Activated B cell treated with CpG ODN at 0.5 μM for 24 hours (primary cell): ENCODE data around the gene AFAP1L2. TPM values are rescaled to one million over a fixed set of nuclear protein-coding genes. Genes with fewer than 3 reads are reported as not detected.

Experiments
- ATAC-seq: fragments of 200-7000 bp; cut with Tn5 transposase; one replicate; pipeline ENCODE4 v1.10.0; 2021; ENCODE audit warnings: low read depth, mild to moderate bottlenecking, moderate library complexity
- CTCF ChIA-PET: fragments of 350-600 bp; sonication (Branson Sonifier 250); formaldehyde crosslinking; loops from one replicate; lab custom pipeline; 2021; ENCODE audit warnings: antibody characterized with exemption; lab: Charles Lee
- POLR2A ChIA-PET: fragments of 350-600 bp; sonication (Branson Sonifier 250); formaldehyde crosslinking; loops from one replicate; lab custom pipeline; 2021; ENCODE audit warnings: antibody characterized with exemption; lab: Charles Lee
- DNase-seq: peaks from one replicate; pipeline ENCODE4 v3.0.0; 2022
- H3K27ac Mint-ChIP-seq: one replicate; pipeline ENCODE4 v1.8.0; 2020; ENCODE audit warnings: mixed read lengths
- H3K27me3 Mint-ChIP-seq: one replicate; pipeline ENCODE4 v1.8.0; 2021; ENCODE audit warnings: mixed read lengths
- H3K36me3 Mint-ChIP-seq: one replicate; pipeline ENCODE4 v1.8.0; 2021; ENCODE audit warnings: low read depth, mixed read lengths
- H3K4me1 Mint-ChIP-seq: one replicate; pipeline ENCODE4 v1.8.0; 2021; ENCODE audit warnings: mixed read lengths
- H3K4me3 Mint-ChIP-seq: one replicate; pipeline ENCODE4 v1.8.0; 2020; ENCODE audit warnings: mild to moderate bottlenecking, mixed read lengths
- H3K9me3 Mint-ChIP-seq: one replicate; pipeline ENCODE4 v1.8.0; 2020; ENCODE audit warnings: mixed read lengths
- intact Hi-C: fragments of 100-400 bp; cut with micrococcal nuclease; formaldehyde crosslinking; loops from one replicate; pipeline ENCODE4 v1.15.1; 2024
- total RNA-seq: library from RNA; stranded (reverse); gene quantifications from 2 replicates; pipeline ENCODE4 v1.2.3, GENCODE V29; 2022
- TF ChIP-seq, protein P1 (sequence below): fragments of 200-600 bp; IDR thresholded peaks from one replicate; pipeline ENCODE4 v1.8.0; 2022; ENCODE audit warnings: antibody characterized with exemption, mild to moderate bottlenecking

The AFAP1L2 gene
- total RNA-seq, 1 donor from 2014 or later, result 0.89 TPM

DNA sequence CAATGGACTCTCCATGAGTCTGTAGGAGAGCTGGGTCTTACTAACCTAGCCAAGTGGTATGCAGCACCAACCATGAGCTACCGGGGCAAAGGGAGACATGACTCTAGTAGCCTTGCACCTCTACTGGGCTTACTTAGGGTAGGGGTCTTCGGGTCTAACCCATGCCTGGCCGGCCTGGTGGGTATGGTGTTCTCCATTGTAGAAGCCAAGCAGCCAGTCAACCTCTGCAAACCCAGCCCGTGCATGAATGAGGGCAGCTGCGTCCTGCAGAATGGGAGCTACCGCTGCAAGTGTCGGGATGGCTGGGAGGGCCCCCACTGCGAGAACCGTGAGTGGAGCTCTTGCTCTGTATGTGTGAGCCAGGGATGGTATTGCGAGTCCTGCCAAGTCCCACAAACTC lies 114.3 kb downstream of the AFAP1L2 start:
- H3K27ac Mint-ChIP-seq, result no peak overlapping the region
- ChIA-PET CTCF (no interaction called here), POLR2A (interaction anchor here (0.7 kb wide), 1 partner anchor 34 kb away, joined by 8 read pairs; no protein-coding TSS in a partner anchor)
- peaks cover 9% of the 10 kb centered on the region for H3K36me3 Mint-ChIP-seq
- no peaks in the 10 kb centered on the region for H3K4me1 Mint-ChIP-seq
- no peaks in the 10 kb centered on the region for H3K27me3 Mint-ChIP-seq
- intact Hi-C loops, result no loop called here
- no peak for DNase-seq
- TF ChIP-seq, protein P1, sequence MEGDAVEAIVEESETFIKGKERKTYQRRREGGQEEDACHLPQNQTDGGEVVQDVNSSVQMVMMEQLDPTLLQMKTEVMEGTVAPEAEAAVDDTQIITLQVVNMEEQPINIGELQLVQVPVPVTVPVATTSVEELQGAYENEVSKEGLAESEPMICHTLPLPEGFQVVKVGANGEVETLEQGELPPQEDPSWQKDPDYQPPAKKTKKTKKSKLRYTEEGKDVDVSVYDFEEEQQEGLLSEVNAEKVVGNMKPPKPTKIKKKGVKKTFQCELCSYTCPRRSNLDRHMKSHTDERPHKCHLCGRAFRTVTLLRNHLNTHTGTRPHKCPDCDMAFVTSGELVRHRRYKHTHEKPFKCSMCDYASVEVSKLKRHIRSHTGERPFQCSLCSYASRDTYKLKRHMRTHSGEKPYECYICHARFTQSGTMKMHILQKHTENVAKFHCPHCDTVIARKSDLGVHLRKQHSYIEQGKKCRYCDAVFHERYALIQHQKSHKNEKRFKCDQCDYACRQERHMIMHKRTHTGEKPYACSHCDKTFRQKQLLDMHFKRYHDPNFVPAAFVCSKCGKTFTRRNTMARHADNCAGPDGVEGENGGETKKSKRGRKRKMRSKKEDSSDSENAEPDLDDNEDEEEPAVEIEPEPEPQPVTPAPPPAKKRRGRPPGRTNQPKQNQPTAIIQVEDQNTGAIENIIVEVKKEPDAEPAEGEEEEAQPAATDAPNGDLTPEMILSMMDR, result no peak
- ATAC-seq, result no peak
- H3K9me3 Mint-ChIP-seq, result peaks cover 6% of the 10 kb centered on the region
- no peak overlapping the region for H3K4me3 Mint-ChIP-seq

DNA sequence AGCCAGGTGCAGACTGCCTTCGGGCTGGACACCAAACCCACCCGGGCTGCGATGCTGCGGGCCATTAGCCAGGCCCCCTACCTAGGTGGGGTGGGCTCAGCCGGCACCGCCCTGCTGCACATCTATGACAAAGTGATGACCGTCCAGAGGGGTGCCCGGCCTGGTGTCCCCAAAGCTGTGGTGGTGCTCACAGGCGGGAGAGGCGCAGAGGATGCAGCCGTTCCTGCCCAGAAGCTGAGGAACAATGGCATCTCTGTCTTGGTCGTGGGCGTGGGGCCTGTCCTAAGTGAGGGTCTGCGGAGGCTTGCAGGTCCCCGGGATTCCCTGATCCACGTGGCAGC lies 115.2 kb downstream of the AFAP1L2 start:
- no peaks in the 10 kb centered on the region for H3K36me3 Mint-ChIP-seq
- CTCF ChIA-PET, result no interaction called here
- H3K4me3 Mint-ChIP-seq, result no peak overlapping the region
- intact Hi-C loops, result no loop called here
- ATAC-seq, result no peak
- H3K27me3 Mint-ChIP-seq, result no peaks in the 10 kb centered on the region
- TF ChIP-seq, protein P1, result no peak
- H3K9me3 Mint-ChIP-seq, result no peaks in the 10 kb centered on the region
- no peaks in the 10 kb centered on the region for H3K4me1 Mint-ChIP-seq
- POLR2A ChIA-PET, result no interaction called here
- no peak overlapping the region for H3K27ac Mint-ChIP-seq
- DNase-seq, result no peak

DNA sequence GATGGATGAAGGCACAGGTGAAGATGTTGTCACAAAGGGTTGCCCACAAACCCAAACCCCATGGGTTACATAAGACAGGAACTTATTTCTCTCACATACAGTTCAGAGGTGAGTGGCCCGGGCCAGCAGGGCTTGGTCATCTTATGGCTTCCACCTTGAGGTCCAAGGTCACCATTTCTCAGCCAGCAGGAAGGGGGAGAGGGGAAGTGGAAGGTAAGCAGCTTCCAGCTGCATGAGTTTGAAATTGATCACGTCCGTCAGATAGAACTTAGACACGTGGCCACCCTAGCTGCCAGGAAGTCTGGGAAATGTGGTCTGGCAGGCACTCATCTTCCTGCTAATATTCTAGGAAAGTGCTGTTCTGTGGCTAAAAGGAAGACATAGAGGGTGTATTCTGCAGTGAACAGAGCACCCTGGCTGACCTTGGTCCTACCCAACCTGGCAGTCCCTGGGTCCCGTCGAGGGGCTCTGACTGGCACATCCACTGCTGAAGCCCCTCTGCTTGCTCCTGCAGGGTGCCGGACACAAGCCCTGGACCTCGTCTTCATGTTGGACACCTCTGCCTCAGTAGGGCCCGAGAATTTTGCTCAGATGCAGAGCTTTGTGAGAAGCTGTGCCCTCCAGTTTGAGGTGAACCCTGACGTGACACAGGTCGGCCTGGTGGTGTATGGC lies 115.7 kb downstream of the AFAP1L2 start:
- CTCF ChIA-PET, result interaction anchor here (1.2 kb wide), 1 partner anchor 16 kb away, joined by 5 read pairs; no protein-coding TSS in a partner anchor
- Mint-ChIP-seq H3K27me3 (no peaks in the 10 kb centered on the region), H3K9me3 (no peaks in the 10 kb centered on the region), H3K4me3 (no peak overlapping the region), H3K27ac (no peak overlapping the region), H3K4me1 (no peaks in the 10 kb centered on the region), H3K36me3 (no peaks in the 10 kb centered on the region)
- DNase-seq (no peak), ATAC-seq (no peak)
- POLR2A ChIA-PET, result no interaction called here
- TF ChIP-seq, protein P1, result no peak
- intact Hi-C loops, result no loop called here

DNA sequence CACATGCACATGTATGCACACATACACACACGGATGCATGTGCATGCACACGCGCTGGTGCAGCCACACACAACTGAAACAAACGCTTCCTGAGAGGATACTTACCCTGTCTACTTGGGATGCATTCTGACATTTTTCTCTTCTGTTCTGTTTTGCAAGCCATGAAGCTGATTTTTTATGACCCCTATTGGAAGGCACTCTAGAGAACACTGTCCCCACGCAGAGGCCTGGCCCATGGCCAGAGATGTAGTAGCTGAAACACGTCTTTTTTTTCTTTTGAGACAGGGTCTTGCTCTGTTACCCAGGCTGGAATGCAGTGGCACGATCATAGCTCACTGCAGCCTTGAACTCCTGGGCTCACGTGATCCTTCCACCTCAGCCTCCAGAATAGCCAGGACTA lies 117.4 kb downstream of the AFAP1L2 start:
- intact Hi-C loops, result no loop called here
- no peaks in the 10 kb centered on the region for H3K9me3 Mint-ChIP-seq
- ATAC-seq, result no peak

DNA sequence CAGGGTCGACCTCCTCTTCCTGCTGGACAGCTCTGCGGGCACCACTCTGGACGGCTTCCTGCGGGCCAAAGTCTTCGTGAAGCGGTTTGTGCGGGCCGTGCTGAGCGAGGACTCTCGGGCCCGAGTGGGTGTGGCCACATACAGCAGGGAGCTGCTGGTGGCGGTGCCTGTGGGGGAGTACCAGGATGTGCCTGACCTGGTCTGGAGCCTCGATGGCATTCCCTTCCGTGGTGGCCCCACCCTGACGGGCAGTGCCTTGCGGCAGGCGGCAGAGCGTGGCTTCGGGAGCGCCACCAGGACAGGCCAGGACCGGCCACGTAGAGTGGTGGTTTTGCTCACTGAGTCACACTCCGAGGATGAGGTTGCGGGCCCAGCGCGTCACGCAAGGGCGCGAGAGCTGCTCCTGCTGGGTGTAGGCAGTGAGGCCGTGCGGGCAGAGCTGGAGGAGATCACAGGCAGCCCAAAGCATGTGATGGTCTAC lies 118.3 kb downstream of the AFAP1L2 start:
- DNase-seq (no peak), ATAC-seq (no peak)
- Mint-ChIP-seq H3K27me3 (no peaks in the 10 kb centered on the region), H3K36me3 (no peaks in the 10 kb centered on the region), H3K27ac (no peak overlapping the region), H3K4me3 (no peak overlapping the region), H3K4me1 (no peaks in the 10 kb centered on the region), H3K9me3 (no peaks in the 10 kb centered on the region)
- TF ChIP-seq, protein P1, result no peak
- intact Hi-C loops, result no loop called here
- CTCF ChIA-PET, result interaction anchor here (1.0 kb wide), 1 partner anchor 18 kb away, joined by 4 read pairs; no protein-coding TSS in a partner anchor
- POLR2A ChIA-PET, result no interaction called here

More for the DNA sequence above, 117.4 kb downstream of the AFAP1L2 start:
- Mint-ChIP-seq H3K4me1 (no peaks in the 10 kb centered on the region), H3K27me3 (no peaks in the 10 kb centered on the region), H3K27ac (no peak overlapping the region), H3K4me3 (no peak overlapping the region), H3K36me3 (no peaks in the 10 kb centered on the region)
- CTCF ChIA-PET, result interaction anchor here (1.0 kb wide), 1 partner anchor 17 kb away, joined by 4 read pairs; no protein-coding TSS in a partner anchor
- TF ChIP-seq, protein P1, result no peak
- no peak for DNase-seq
- POLR2A ChIA-PET, result no interaction called here
